NCI-H128 (cell line): Measurements from ENCODE around the gene FNBP1.
"Not testable (repeated sequence)": the region's sequence is repeated elsewhere in the genome, so short reads cannot be mapped to it uniquely, and the experiment has no call there.

Experiments
- DNase-seq: peaks from one replicate; lab custom pipeline; 2025; ENCODE audit not compliant: unreplicated experiment; lab: John Stamatoyannopoulos, UW

FNBP1 gene

DNA sequence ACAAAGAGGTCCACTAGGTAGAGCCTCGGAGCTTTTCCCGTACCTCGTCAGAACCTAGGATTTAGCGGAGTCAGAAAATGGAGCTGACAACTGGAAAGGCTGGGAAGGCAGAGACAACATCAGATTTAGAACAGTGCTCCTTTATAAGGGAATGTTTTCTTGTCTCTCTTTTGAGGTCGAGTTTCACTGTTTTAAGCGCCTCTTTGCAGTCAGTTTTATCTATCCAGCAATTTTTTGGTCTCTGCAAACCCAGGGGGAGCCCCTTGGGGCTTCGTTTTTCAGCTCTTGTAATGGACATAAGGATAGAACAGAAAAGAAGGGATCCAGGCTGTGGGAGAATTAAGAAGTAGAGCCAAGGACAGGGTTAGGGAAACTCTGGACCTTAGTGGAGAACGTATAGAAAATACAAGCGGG is 80.5 kb downstream of the FNBP1 start:
- DNase-seq, result no peak

DNA sequence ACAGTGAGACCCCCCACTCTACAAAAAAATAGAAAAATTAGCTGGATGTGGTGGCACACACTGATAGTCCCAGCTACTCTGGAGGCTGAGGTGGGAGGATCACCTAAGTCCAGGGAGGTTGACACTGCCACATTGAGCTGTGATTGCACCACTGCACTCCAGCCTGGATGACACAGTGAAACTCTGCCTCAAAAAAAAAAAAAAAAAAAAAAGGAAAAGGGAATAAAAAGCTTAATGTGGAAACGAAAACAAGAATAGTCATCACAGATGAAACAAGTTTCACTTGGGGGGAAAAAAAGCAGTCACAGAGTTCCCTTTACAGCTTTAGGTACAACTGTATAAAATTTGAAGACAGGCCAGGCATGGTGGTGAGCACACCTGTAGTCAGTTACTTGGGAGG is 84.2 kb downstream of the FNBP1 start:
- no peak for DNase-seq

GRCh38 chr9:129954868-129955550 is 88.0 kb downstream of the FNBP1 start:
- no peak for DNase-seq

DNA sequence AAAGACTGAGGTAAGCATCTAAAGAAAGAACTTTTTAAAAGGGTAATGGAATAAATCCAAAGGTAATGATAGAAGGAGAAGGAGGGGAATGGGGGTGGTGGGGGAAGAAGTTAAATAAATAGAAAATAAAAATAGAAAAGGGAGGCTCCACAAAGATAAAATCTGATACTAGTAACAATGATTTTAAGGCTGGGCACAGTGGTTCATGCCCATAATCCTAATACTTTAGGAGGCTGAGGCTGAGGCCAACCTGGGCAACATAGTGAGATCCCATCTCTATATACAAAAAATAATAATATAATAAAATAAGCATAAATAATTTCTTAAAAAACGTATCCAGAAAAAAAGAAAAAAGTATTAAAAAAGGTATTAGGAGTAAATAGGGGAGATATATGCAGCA is 89.3 kb downstream of the FNBP1 start:
- DNase-seq, result no peak

GRCh38 chr9:129952337-129952736 is 90.7 kb downstream of the FNBP1 start:
- DNase-seq, result no peak

DNA sequence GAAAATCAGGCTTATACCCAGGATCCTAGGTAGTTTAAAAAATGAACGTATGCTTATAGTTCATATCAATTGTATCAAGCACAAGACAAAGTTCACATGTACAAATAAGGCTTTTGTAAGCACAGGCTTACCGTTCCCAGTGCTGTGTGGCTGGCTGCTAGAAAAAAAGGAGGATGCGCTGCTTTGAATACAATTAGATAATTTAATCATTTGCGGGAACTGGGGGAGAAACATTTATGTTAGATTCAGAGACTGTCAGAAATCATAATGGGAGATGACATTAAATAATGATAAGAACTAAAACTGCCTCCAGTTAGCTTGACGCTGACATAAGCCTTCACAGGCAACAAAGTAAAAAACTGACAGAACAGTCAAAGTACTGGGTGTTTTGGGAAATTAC is 93.2 kb downstream of the FNBP1 start:
- no peak for DNase-seq

DNA sequence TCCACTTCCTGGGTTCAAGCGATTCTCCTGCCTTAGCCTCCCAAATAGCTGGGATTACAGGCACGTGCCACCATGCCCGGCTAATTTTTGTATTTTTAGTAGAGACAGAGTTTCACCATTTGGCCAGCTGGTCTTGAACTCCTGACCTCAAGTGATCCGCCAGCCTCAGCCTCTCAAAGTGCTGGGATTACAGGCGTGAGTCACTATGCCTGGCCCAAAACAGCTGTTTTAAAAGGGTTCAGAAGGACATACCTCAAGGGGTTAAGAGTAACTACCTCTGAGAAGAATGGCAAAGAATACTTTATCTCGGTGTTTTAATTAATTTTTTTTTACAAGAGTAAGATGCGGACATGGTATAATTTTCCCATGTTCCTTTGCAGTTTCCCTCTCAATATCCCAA is 94.4 kb downstream of the FNBP1 start:
- not testable (repeated sequence) for DNase-seq

GRCh38 chr9:129946246-129946995 is 96.6 kb downstream of the FNBP1 start:
- no peak for DNase-seq

GRCh38 chr9:129945314-129945713 is 97.7 kb downstream of the FNBP1 start:
- no peak for DNase-seq

DNA sequence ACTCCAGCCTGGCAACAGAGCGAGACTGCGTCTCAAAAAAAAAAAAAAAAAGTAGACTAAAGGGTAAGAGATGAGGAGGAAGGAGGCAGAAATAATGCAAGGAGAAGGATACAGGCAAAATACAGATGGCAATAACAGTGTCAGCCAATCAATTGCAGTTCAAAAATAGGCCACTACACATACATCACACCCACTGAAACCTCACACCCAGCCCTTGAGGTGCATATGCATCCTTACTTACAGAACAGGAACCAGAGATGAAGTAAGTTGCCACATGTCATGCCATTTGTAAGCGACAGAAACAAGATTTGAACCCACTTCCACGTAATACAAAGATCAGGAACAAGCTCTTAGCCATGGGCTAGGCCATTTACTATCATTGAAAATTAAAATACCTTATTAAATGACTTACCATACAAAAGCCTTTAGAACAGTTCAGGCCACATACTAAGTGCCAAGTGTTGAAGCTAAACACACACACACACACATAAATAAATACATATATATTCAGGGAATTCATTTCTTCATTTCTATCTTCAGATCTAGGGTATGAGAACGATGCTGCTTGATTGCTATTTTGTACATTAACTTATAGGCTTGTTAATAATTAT is 98.4 kb downstream of the FNBP1 start:
- DNase-seq, result no peak

DNA sequence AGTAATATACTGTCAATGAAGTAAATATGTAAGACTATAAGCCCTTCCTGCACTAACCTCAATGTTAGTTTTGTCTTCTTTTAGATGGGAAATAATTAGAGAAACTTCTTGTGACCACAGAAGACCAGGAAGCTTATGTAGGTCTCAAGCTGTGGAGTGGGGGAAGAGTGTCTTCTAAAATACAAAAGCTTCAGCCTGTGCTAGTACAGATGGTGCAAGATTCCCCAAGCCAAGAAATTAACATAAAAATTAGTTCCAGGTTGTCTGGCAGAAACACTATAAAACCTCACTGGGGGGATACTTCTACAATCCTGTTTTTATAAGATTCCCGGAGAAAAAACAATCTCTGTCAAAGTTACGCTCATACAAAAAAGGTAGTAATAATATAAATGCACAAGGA is 103.6 kb downstream of the FNBP1 start:
- no peak for DNase-seq

DNA sequence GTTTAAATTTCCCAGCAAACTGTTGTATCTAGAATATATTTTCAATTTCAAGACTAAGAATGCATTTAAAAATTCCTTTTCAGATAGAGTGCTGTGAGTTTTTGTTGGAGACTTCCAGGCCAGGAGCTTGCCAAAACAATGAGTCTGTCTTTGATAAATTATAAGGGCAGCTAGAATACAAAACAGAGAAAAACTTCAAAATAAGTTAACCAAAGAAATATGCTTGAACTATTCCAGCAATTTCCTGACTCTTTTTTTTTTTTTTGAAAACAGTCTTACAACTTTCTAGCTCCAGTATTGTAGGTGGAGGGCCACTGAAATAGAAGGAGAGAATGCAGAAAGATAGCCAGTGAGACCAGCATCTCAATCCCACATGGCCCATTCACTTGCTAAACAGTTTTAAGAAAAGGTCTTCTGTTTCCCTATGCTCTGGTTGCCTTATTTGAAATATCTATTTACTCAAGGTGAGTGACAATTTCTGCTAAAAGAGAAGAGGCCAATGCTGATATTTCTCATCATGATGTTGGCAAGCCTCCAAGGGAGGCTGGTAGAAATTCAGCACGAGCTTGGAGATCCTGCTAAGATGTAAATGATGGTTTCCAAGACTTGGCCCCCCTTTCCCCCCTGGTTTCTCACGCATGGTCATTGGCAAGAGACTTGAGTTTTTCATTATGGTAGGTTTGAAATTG is 104.6 kb downstream of the FNBP1 start:
- DNase-seq, result no peak

DNA sequence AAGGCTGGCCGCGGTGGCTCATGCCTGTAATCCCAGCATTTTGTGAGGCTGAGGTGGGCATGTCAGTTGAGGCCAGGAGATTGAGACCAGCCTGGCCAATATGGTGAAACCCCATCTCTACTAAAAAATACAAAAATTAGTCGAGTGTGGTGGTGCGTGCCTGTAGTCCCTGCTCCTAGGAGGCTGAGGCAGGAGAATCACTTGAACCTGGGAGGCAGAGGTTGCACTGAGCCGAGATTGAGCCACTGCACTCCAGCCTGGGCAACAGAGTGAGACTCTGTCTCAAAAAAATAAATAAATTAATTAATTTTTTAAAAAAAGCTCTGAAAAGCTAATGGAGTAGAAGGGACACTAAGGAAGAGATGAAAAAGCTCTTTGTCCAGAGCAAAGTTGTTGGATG is 105.1 kb downstream of the FNBP1 start:
- DNase-seq, result not testable (repeated sequence)

DNA sequence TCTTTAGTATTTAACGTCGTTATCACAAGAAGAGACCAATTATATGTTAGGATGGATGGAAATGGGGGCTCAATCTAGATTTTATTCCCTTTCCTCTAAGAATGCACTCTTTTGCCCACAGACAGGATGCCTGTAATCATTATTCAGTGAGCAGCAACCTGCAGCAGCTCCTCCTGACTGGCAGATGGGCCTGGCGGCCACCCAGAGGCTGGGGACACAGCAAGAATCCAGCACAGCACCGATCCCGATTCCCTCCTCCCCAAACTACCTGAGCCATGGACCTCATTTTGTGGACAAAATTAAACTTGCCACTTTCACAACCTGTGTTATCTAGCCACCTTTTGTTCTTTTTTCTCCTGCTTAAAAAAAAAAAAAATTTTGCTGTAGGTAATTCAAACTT is 106.8 kb downstream of the FNBP1 start:
- no peak for DNase-seq

- no peak for DNase-seq
These were observed 108.2 kb downstream of the FNBP1 start for GRCh38 chr9:129934780-129935179.

DNA sequence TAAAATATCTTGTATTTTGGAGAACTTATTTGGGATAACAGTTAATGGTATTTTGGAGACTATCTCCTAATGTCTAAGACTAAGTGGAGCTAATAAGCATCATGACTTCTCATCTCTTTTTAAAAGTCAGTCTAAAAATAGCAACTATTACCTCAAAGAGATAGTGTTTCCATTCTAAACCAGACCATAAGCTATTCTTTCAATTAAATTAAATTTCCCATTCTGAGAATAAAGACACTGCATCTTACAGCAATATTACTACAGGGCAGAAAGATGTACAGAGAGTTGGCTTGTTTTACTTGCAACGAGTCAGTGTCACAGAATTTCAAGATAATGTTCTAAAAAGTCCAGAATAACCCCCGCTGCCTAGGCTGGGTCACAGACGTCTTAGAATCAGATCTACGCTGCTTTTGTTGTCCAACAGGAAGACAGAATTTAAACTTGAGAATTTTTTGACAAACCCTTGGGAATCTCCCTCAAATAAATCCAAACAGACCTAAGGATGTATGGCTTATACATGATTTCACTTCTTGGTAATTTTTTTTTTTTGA is 108.9 kb downstream of the FNBP1 start:
- no peak for DNase-seq

GRCh38 chr9:129933185-129934040 is 109.6 kb downstream of the FNBP1 start:
- DNase-seq, result no peak

DNA sequence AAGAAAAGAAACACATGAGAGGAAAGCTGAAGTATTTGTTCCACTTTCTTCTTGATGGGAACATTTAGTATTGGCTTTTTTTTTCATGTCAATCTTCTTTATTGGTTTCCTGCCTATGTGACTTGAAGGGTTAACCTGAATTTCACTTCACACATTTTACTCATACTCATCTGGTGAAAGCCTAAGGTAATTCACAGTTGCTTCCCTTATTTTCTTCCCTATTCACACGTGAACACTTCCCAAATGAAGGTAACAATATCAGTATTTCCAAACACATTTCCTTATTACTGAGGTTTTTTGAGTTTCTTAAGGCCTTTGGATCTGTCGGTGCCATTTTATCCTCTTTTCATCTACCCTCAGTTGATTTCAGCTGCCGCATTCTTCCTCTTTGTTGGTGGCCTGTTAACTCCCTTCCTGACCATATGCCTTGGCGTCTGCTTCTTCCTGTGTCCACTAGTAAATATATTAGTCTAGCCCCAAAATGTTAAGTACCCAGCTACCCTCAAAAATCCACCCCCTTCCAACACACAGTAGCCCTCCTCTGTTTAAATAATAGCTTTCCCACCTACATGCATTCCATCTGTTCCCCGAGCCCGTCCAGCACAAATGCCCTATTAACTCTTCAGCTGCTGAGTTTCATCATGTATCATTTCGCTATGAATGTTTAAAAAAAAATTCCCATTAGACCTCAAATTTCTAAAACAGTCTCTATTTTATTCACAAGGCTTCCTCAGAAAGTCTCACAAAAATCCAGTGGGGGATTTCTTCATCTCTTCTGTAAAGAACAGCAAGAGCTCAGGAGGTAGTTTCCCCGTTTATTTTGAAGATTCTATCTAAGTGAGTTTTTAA is 110.5 kb downstream of the FNBP1 start:
- DNase-seq, result no peak

DNA sequence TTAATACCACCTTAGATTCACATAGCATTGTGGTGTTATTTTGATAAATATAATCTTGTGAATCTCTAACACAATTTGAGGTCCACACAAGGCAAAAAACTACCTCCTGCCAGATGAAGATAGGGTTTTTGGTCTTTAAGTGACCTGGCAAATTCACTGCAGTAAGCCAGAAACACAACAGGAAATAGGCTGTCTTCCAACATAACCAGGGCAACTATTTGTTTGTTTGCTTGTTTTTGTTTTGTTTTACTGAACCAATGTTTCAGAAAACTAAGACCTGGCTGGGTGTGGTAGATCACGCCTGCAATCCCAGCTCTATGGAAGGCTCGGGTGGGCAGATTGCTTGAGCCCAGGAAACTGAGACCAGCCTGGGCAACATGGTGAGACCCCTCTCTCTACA is 112.2 kb downstream of the FNBP1 start:
- DNase-seq, result no peak
